Adrenal gland (tissue), 12 donors: ENCODE data around the gene DLGAP1. TPM values are rescaled to one million over a fixed set of nuclear protein-coding genes. Genes with fewer than 3 reads are reported as not detected.

Experiments
- DNase-seq, 7 donors: peaks; one replicate each; pipeline ENCODE4 v3.0.0-alpha.2; 2019 to 2020
- H3K27ac ChIP-seq, 5 donors: fragments of 200-600 bp; sonication (generic) in 4 of 5; 1 replicate in 3 of 5; 2 replicates in 2 of 5; pipeline versions ENCODE4 v1.5.1 to v1.8.0; 2016 to 2020; ENCODE audit warnings: mild to moderate bottlenecking in 1 of 5
- H3K27me3 ChIP-seq: fragments of 200-600 bp; 2 replicates; pipeline ENCODE4 v1.8.0; 2021
- H3K36me3 ChIP-seq, 2 donors: fragments of 200-600 bp; replicated peaks in 1 of 2; 1 replicate in 1 of 2; 2 replicates in 1 of 2; pipeline versions ENCODE4 v1.5.1 to v1.8.0; 2018 to 2022
- H3K4me1 ChIP-seq, 2 donors: fragments of 200-600 bp; replicated peaks in 1 of 2; 1 replicate in 1 of 2; 2 replicates in 1 of 2; pipeline versions ENCODE4 v1.5.1 to v1.8.0; 2018 to 2021
- H3K4me3 ChIP-seq, 4 donors: fragments of 200-600 bp; sonication (generic) in 3 of 4; one replicate each; pipeline ENCODE4 v1.5.1; 2016 to 2018
- H3K9me3 ChIP-seq, 3 donors: fragments of 200-600 bp; sonication (generic) in 1 of 3; replicated peaks in 1 of 3; 1 replicate in 2 of 3; 2 replicates in 1 of 3; pipeline versions ENCODE4 v1.5.1 to v1.8.0; 2016 to 2021
- CTCF ChIP-seq, 6 experiments: fragments of 450-650 bp in 4 of 6; fragments of 200-600 bp in 2 of 6; sonication (generic) in 1 of 6; IDR thresholded peaks; 1 replicate in 5 of 6; 2 replicates in 1 of 6; pipeline versions ENCODE4 v1.5.1 to v1.8.0; 2016 to 2021; ENCODE audit warnings: antibody characterized with exemption in 6 of 6, mild to moderate bottlenecking in 2 of 6, moderate library complexity in 1 of 6
- POLR2A ChIP-seq, 2 donors: fragments of 450-650 bp; IDR thresholded peaks; one replicate each; pipeline ENCODE4 v1.6.1; 2017; ENCODE audit warnings: antibody characterized with exemption in 2 of 2, mild to moderate bottlenecking in 2 of 2, moderate library complexity in 1 of 2
- WGBS, 4 donors: extraction: QIAGEN DNeasy Blood & Tissue Kit in 2 of 4; methylation state at CpG; one replicate each; pipeline versions ENCODE4 v1.1.5 to v1.1.7; 2013 to 2017; 5-methylcytosine and 5-hydroxymethylcytosine counted together
- intact Hi-C, 2 donors: fragments of 100-400 bp; cut with DNase I; formaldehyde crosslinking; loops; one replicate each; pipeline versions ENCODE4 v1.14.1 to v1.15.0; 2022 to 2023
- polyA plus RNA-seq, 3 donors: library from polyadenylated mRNA; stranded (reverse); fragments of 200-250 nt in 2 of 3; fragments of 350-450 nt in 1 of 3; fragmentation: Illumina TruSeq in 1 of 3; extraction: RNeasy Lipid Tissue Mini Kit (QIAGEN cat#74804) in 1 of 3; gene quantifications; one replicate each; pipeline ENCODE4 v1.2.3, GENCODE V29; 2013 to 2014
- total RNA-seq, 9 donors: library from RNA; depleted of rRNA in 4 of 9; stranded (reverse); fragments of >200 nt in 4 of 9; fragments of 120-200 nt in 1 of 9; fragmentation: NEBNext Ultra II Directional in 1 of 9; extraction: Animal tissue kit (Norgen Biotek cat#: 25700) in 1 of 9; gene quantifications; one replicate each; pipeline versions ENCODE4 v1.1.0 to v1.2.4, GENCODE V29; 2013 to 2023
- donor health status: healthy with polysubstance abuse.
- donor health status: Bipolar disorder and iron deficiency.
- donor health status: DM: yes; HTN: yes; CAD: no.
- donor health status: DM: no; HTN: no; CAD: no.
- donor health status: DM: no; HTN: no; CAD: no.
- donor health status: DM: yes; HTN: yes; CAD: no.

Gene DLGAP1
- total and polyA plus RNA-seq, 12 donors = 1.7 to 30.9 (median 12.9) TPM

- Histone ChIP-seq H3K4me1 (no peaks in the 10 kb centered on the region), H3K27me3 (no peaks in the 10 kb centered on the region), H3K27ac (no peak overlapping the region), H3K9me3 (no peaks in the 10 kb centered on the region), H3K36me3 (no peaks in the 10 kb centered on the region), H3K4me3 (no peak overlapping the region)
- intact Hi-C loops = no loop called here
- no peak for DNase-seq
- WGBS, 4 donors = 93 to 96% (median 94%) methylated on average over 4 of the region's 4 CpGs
- TF ChIP-seq CTCF (IDR thresholded peaks at IDR 0.05) (no peak), POLR2A (IDR thresholded peaks at IDR 0.05) (no peak)
These were observed 650.8 kb downstream of the DLGAP1 start for GRCh38 chr18:3804336-3804735.

- DNase-seq = no peak
- Histone ChIP-seq H3K36me3 (no peaks in the 10 kb centered on the region), H3K4me1 (no peaks in the 10 kb centered on the region), H3K4me3 (no peak overlapping the region), H3K27ac (no peak overlapping the region), H3K9me3 (no peaks in the 10 kb centered on the region), H3K27me3 (no peaks in the 10 kb centered on the region)
- WGBS, 4 donors = 84 to 95% (median 89%) methylated on average over 4 of the region's 4 CpGs
- TF ChIP-seq POLR2A (IDR thresholded peaks at IDR 0.05) = no peak
- no peak for TF ChIP-seq CTCF (IDR thresholded peaks at IDR 0.05)
- intact Hi-C loops = no loop called here
These were observed 651.8 kb downstream of the DLGAP1 start for GRCh38 chr18:3803350-3803749.

GRCh38 chr18:3799515-3799914 lies 655.6 kb downstream of the DLGAP1 start:
- DNase-seq = no peak
- Histone ChIP-seq H3K27me3 (no peaks in the 10 kb centered on the region), H3K36me3 (no peaks in the 10 kb centered on the region), H3K4me3 (no peak overlapping the region), H3K27ac (no peak overlapping the region), H3K9me3 (no peaks in the 10 kb centered on the region), H3K4me1 (no peaks in the 10 kb centered on the region)
- WGBS, 4 donors = 69 to 86% (median 79%) methylated on average over 4 of the region's 4 CpGs
- intact Hi-C loops = no loop called here
- TF ChIP-seq POLR2A (IDR thresholded peaks at IDR 0.05) (no peak), CTCF (IDR thresholded peaks at IDR 0.05) (no peak)

- H3K4me3 ChIP-seq = no peak overlapping the region
- TF ChIP-seq CTCF (IDR thresholded peaks at IDR 0.05) (no peak), POLR2A (IDR thresholded peaks at IDR 0.05) (no peak)
- H3K4me1 ChIP-seq = no peaks in the 10 kb centered on the region
- WGBS, 4 donors = 91 to 93% (median 93%) methylated on average over 3 of the region's 3 CpGs
- no peaks in the 10 kb centered on the region for H3K27me3 ChIP-seq
- no peak for DNase-seq
- H3K9me3 ChIP-seq = no peaks in the 10 kb centered on the region
- H3K27ac ChIP-seq = no peak overlapping the region
- H3K36me3 ChIP-seq = no peaks in the 10 kb centered on the region
- intact Hi-C loops = no loop called here
These were observed 657.1 kb downstream of the DLGAP1 start for GRCh38 chr18:3798032-3798431.
